Measurements from ENCODE around the gene ZCCHC7.

DNA sequence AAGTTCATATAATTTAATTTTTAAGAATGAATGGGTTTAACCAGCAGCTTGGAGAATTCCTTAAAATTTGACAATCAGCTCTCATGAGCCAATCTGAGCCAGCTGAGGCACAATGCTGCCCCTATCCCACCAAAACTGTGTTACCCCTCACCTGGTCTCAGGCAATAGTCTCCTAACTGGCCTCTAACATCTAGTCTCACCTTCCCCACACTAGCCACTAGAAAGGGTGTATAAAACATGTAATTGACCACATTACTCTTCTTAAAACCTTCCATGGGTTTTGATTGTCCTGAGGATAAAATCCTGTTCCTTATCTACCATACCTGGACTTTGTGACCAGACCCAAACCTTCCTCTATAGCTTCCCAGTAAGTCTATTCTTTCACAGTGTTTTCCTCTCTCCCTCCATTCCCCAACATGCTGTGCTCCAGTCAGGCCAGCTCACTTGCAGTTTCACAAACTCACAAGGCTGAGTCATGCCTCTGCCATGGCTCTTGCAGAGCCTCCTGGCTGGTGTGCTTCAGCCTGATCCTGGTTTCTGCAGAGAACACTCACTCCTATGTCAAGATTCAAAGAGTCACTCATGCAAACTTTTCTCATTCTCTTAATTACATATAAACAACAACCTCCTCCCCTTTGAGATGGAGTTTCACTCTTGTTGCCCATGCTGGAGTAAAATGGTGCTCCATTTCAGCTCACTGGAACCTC is 16.0 kb upstream of the ZCCHC7 start:
- TF ChIP-seq, protein P1, sequence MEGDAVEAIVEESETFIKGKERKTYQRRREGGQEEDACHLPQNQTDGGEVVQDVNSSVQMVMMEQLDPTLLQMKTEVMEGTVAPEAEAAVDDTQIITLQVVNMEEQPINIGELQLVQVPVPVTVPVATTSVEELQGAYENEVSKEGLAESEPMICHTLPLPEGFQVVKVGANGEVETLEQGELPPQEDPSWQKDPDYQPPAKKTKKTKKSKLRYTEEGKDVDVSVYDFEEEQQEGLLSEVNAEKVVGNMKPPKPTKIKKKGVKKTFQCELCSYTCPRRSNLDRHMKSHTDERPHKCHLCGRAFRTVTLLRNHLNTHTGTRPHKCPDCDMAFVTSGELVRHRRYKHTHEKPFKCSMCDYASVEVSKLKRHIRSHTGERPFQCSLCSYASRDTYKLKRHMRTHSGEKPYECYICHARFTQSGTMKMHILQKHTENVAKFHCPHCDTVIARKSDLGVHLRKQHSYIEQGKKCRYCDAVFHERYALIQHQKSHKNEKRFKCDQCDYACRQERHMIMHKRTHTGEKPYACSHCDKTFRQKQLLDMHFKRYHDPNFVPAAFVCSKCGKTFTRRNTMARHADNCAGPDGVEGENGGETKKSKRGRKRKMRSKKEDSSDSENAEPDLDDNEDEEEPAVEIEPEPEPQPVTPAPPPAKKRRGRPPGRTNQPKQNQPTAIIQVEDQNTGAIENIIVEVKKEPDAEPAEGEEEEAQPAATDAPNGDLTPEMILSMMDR (conservative IDR thresholded peaks at IDR 0.05; ENCODE audit: low read length): no peak
- TF ChIP-seq EZH2phosphoT487 (IDR thresholded peaks at IDR 0.05; ENCODE audit: borderline replicate concordance): no peak

Data from Loucy (cell line).